ENCODE results near the gene SLCO1B1.
"Not testable (repeated sequence)": the region's sequence is repeated elsewhere in the genome, so short reads cannot be mapped to it uniquely, and the experiment has no call there.

Gene SLCO1B1

GRCh38 chr12:21172079-21172478, 41.1 kb downstream of the SLCO1B1 start:
- no peak for DNase-seq (ENCODE audit: low spot score)
- no peak for TF ChIP-seq CTCF (IDR thresholded peaks at IDR 0.05; ENCODE audit: extremely low read depth, missing control alignments)

GRCh38 chr12:21183721-21184275, 52.8 kb downstream of the SLCO1B1 start:
- DNase-seq (ENCODE audit: low spot score) = no peak
- no peak for TF ChIP-seq CTCF (IDR thresholded peaks at IDR 0.05; ENCODE audit: extremely low read depth, missing control alignments)

GRCh38 chr12:21190016-21190415, 59.0 kb downstream of the SLCO1B1 start:
- no peak for DNase-seq (ENCODE audit: low spot score)
- no peak for TF ChIP-seq CTCF (IDR thresholded peaks at IDR 0.05; ENCODE audit: extremely low read depth, missing control alignments)

GRCh38 chr12:21214433-21214832, 83.4 kb downstream of the SLCO1B1 start:
- DNase-seq (ENCODE audit: low spot score) = not testable (repeated sequence)

GRCh38 chr12:21219206-21219605, 88.2 kb downstream of the SLCO1B1 start:
- no peak for TF ChIP-seq CTCF (IDR thresholded peaks at IDR 0.05; ENCODE audit: extremely low read depth, missing control alignments)
- DNase-seq (ENCODE audit: low spot score) = no peak

- no peak for TF ChIP-seq CTCF (IDR thresholded peaks at IDR 0.05; ENCODE audit: extremely low read depth, missing control alignments)
- no peak for DNase-seq (ENCODE audit: low spot score)
Observed at GRCh38 chr12:21220266-21220665, 89.3 kb downstream of the SLCO1B1 start.

GRCh38 chr12:21221072-21221471, 90.1 kb downstream of the SLCO1B1 start:
- DNase-seq (ENCODE audit: low spot score) = no peak
- TF ChIP-seq CTCF (IDR thresholded peaks at IDR 0.05; ENCODE audit: extremely low read depth, missing control alignments) = no peak

- DNase-seq (ENCODE audit: low spot score) = no peak
- TF ChIP-seq CTCF (IDR thresholded peaks at IDR 0.05; ENCODE audit: extremely low read depth, missing control alignments) = no peak
Observed at GRCh38 chr12:21221778-21222177, 90.8 kb downstream of the SLCO1B1 start.
